Breast epithelium (tissue), 3 donors: ENCODE data around the gene PLCB2.

Experiments used
- CTCF ChIP-seq, 3 donors: fragments of 450-650 bp; IDR thresholded peaks; one replicate each; pipeline ENCODE4 v1.5.1; 2016 to 2017; ENCODE audit warnings: antibody characterized with exemption in 3 of 3, mild to moderate bottlenecking in 3 of 3, moderate library complexity in 3 of 3
- POLR2A ChIP-seq: fragments of 450-650 bp; IDR thresholded peaks from one replicate; pipeline ENCODE4 v1.6.1; 2016; ENCODE audit warnings: antibody characterized with exemption, mild to moderate bottlenecking, moderate library complexity
- POLR2AphosphoS5 ChIP-seq, 3 donors: sonication (generic); formaldehyde crosslinking; IDR thresholded peaks; one replicate each; pipeline ENCODE4 v1.6.1; 2017; ENCODE audit warnings: antibody characterized with exemption in 3 of 3

- no peak for TF ChIP-seq CTCF (IDR thresholded peaks at IDR 0.05)
- TF ChIP-seq POLR2AphosphoS5 (IDR thresholded peaks at IDR 0.05): peak in 1 of 3 donors; percentile 1
- no peak for TF ChIP-seq POLR2A
These were observed 67.0 kb downstream of the PLCB2 start for GRCh38 chr15:40240619-40241221.
